Stimulated activated CD8-positive, alpha-beta memory T cell treated with anti-CD3 and anti-CD28 coated beads, Interleukin-7, amount 100 ng/mL, for 24 hours (primary cell): ENCODE data around the gene CD36.
"Not testable (repeated sequence)": the region's sequence is repeated elsewhere in the genome, so short reads cannot be mapped to it uniquely, and the experiment has no call there.

Experiments
- DNase-seq: peaks from one replicate; pipeline ENCODE4 v3.0.0-alpha.2; 2020; ENCODE audit warnings: low read depth

The CD36 gene

GRCh38 chr7:80653244-80653643 is 14.8 kb downstream of the CD36 start:
- no peak for DNase-seq

DNA sequence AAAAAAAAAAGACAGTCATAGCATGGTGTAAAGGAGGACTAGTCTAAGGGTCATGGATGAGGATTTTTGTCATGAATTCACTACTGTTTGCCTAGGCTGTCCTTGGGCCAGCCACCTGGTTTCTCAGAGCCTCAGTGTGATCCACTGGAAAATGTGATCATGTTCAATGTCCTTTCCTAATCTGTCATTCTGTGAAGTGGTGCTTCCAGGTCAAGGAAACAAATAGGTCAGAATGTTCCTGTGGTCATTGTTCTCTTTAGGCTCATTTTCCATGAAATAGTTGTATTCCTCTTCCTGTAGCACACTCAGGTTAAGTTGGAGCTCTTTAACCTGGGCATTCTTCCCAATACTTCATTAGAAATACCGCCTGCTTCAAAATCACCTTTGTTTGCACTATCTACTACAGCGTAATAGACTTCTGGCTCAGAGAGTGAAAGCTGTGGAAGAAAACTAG is 16.5 kb downstream of the CD36 start:
- DNase-seq, result no peak

DNA sequence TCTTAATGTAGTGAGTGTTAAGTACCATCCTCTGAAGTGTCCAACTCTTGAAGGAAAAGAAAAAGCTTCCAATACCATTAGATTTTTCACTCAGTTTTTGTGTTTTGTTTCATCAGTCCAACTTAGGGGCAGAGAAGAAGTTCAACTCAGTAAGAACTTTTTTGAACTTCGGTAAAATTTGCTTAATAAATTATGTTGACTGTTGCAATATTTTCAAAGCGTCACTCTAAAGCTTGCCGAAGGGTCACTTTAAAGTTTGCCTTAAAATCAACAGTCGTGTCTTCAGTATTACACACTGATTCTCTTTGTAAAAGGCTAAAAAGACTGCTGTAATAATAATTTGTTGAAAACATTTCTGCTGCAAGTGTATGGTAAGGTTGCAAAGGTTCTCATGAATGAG is 17.6 kb downstream of the CD36 start:
- DNase-seq, result no peak

- DNase-seq, result no peak
These were observed 20.9 kb downstream of the CD36 start for GRCh38 chr7:80659120-80660055.

- DNase-seq, result no peak
These were observed 22.5 kb downstream of the CD36 start for GRCh38 chr7:80660939-80661338.

DNA sequence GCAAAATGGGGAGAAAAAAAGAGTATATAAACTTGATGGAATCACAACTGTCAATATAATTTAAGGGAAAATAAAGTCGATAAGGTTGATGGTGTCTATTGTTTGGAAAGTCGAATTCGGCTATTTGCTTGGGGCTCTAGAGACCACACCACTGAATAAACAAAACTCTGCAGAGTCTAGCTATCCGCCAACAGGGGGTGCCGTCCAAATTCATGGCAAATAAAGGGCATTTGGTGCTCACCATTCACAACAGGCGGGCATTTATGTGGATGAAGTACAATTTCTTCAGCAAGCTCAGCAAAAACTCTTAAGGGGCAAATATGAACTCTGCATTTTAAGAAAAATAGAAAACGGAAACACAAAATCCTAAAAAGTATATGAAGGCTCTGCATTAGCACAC is 23.3 kb downstream of the CD36 start:
- DNase-seq, result no peak

GRCh38 chr7:80662252-80662651 is 23.8 kb downstream of the CD36 start:
- DNase-seq, result no peak

DNA sequence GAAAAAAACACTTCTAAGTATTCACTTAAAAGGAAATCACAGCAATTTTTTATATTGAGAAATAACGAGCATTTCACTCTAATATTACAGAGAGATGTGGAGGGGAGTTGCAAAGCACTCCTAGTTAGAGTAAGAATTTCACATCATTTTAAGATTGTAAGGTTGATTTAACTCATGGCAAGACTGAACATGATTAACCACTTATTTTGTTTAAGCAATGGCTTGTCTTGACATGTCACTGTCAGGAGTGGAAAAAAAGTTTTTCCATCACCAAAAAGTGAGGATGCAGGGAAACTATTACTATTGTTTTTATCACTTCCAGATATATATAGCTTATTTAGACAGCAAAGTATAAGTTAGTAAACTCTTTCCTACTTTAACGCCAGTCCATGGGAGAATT is 27.1 kb downstream of the CD36 start:
- DNase-seq, result no peak

DNA sequence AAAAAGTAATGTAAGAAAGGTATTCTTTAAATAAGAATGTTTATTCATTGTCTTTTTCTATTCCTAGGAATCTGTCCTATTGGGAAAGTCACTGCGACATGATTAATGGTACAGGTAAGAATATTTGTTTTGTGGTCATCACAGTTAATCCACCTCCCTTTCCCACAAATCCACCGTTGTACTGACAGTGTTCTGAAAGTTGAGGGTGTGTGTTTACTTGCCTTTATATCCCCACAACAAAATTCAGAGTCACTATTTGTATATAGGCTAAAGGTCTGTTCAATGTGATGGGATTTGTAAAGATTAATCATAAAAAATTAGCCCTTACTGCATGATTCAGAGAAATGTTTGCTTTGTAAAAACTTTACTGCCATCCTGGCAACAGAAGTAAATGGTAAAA is 27.9 kb downstream of the CD36 start:
- DNase-seq, result no peak

DNA sequence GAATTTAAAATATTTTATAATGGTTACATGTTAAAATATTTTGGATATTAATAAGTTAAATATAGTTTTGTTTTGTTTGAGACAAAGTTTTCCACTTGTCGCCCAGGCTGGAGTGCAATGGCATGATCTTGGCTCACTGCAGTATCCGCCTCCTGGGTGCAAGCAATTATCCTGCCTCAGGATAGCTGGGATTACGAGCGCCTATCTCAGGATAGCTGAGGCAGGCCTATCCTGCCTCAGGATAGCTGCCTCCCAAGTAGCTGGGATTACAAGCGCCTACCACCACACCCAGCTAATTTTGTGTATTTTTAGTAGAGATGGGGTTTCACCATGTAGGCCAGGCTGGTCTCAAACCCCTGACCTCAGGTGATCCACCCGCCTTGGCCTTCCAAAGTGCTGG is 30.9 kb downstream of the CD36 start:
- not testable (repeated sequence) for DNase-seq

- no peak for DNase-seq
These were observed 33.3 kb downstream of the CD36 start for GRCh38 chr7:80671744-80672143.

DNA sequence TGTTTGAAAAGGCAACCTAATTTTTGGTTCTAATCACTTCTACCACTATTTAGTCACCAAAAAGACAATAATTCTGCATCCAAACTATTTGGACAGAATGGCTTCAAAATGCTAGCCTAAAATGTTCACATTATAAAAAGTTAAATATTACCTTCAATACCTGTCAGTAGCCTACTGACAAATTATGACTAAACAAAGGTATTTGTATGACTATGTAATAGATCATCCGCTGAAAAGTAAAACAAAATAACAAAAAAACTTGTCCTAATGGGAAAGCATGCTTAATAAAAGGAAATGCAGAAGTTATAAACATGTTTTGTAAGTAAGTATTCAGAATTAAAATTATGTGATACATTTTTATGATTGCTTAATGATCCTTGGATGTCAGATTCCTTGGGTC is 36.6 kb downstream of the CD36 start:
- no peak for DNase-seq

GRCh38 chr7:80676404-80676803 is 38.0 kb downstream of the CD36 start:
- DNase-seq, result no peak

GRCh38 chr7:80677629-80678028 is 39.2 kb downstream of the CD36 start:
- DNase-seq, result no peak

DNA sequence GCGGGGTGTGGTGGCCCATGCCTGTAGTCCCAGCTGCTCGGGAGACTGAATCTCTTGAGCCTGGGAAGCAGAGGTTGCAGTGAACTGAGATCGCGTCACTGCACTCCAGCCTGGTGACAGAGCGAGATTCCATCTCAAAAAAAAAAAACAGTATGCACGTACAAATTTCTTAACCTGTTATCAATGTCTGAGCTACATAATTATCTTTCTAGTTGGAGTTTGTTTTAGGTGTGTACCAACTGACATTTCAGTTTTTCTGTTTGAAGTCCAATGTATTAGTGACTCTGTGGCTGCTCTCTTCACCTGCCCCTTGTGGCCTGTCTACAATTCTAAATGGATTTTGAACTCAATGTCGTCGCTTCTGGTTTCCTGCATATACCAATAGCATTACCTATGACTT is 40.3 kb downstream of the CD36 start:
- DNase-seq, result no peak

- DNase-seq, result no peak
These were observed 41.8 kb downstream of the CD36 start for GRCh38 chr7:80679921-80680907.

DNA sequence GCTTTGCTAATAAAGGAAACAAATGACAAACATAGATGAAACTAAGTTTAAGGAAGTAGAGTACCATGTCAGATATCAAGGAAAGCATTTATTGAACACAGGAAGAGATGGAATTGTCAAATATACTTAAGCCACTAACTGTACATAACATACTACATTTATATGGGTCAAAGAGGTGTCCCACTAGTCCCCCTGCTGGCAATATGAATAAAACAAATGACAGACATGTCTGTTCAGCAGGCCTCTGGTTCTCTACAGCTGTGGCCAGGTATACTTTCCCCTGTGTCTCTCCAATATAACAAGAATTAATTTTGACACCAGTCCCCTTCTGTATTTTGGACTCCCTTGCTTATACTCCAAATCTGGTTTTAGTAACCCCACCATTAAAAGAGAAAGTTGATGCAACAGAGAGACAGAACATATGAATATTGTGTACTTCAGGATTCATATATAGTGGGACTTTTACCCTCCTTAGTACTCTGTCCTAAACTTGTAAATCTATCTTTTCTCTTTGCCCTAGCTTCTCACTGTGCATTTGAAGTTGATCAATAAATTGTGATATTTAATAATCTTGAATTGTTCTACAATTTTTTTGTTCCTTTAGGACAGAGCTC is 42.9 kb downstream of the CD36 start:
- DNase-seq, result no peak

- DNase-seq, result no peak
These were observed 44.3 kb downstream of the CD36 start for GRCh38 chr7:80682744-80683143.

GRCh38 chr7:80686576-80686975 is 48.1 kb downstream of the CD36 start:
- DNase-seq, result no peak

GRCh38 chr7:80699045-80699638 is 60.7 kb downstream of the CD36 start:
- no peak for DNase-seq

GRCh38 chr7:80699721-80700256 is 61.3 kb downstream of the CD36 start:
- no peak for DNase-seq

DNA sequence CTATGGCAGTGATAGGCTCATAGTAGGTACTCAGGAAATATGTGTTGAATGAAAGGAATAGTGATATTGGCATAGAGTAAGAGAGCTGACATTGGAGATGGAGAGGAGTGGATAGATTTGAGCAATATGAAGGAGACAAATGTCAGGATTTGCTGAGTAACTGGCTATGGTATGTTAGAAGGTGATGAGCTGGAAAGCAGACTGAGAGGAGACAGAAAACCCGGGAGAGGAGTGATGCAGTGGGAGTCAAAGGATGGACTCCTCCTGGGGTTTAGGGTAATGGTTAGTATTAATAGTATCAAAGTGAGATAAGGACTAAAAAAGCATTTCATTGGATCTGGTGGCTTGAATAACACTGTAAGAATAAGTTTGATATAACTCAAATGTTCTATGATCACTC is 64.8 kb downstream of the CD36 start:
- no peak for DNase-seq
